GM18867 (cell line): ENCODE results near the gene NMBR.
"Not testable (repeated sequence)": the region's sequence is repeated elsewhere in the genome, so short reads cannot be mapped to it uniquely, and the experiment has no call there.

Experiments
- ATAC-seq: cut with Tn5 transposase; IDR thresholded peaks from one replicate; pipeline ENCODE4 v1.9.1; 2021; ENCODE audit warnings: mild to moderate bottlenecking, moderate library complexity; ENCODE audit not compliant: unreplicated experiment

Gene NMBR

GRCh38 chr6:142146828-142147662 is at the start of gene NMBR, which contains the start of gene VTA1:
Gene NMBR (minus strand): TSS chr6:142147122. CDS start chr6:142088658, 58,464 bp downstream.
Gene VTA1 (plus strand): TSS chr6:142147263. CDS start chr6:142147288, 25 bp downstream.
- peak; percentile 100 for ATAC-seq

- ATAC-seq: no peak
These were observed 49.1 kb upstream of the NMBR start for GRCh38 chr6:142195862-142196541.

DNA sequence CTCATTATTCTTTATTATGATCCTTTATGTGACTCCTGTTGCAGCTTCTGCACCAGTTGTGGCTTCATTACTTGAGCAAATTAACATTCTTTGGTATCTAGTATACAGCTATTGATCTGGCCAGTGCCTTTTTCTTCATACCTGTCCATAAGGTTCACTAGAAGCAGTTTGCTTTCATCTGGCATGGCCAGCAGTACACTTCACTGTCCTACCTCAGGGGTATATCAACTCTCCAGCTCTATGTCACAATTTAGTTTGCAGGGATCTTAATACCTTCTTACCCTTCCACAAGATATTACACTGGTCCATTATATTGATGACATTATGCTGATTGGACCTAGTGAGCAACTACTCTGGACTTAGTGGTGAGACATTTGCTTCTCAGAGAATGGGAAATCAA is 46.7 kb upstream of the NMBR start:
- no peak for ATAC-seq

- ATAC-seq: no peak
These were observed 45.4 kb upstream of the NMBR start for GRCh38 chr6:142192343-142192742.

DNA sequence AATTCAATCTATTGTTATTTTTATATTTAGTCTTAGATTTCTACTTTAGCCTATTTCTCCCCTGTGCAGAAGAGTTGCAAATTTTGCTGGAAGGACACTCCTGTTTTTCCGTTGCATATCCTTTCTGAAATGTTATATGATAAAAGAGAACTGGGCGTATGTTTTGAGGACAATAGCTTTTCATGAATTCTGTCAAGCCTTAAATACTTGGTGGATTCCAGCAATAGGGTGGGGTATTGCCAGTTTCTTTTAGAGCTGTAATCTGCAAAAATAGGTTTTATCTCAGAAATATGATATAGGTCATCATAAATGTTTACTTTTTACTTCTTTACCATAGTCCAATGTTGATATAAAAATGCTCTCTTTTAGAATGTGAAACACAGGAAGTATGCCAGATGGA is 42.1 kb upstream of the NMBR start:
- ATAC-seq: no peak

DNA sequence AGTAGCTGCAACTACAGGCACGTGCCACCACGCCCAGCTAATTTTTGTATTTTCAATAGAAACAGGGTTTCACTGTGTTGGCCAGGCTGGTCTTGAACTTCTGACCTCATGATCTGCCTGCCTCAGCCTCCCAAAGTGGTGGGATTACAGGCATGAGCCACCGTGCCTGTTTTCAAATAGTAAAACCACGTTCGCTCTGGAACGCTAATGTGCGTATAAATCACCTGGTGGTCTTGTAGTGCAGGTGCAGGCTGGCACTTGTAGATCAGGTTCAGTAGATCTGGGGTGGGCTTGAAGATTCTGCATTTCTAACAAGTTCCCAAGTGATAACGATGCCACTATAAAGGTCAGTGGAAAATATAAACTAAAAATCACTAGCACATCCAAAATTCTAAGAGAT is 41.4 kb upstream of the NMBR start:
- not testable (repeated sequence) for ATAC-seq

GRCh38 chr6:142187209-142187608 is 40.3 kb upstream of the NMBR start:
- ATAC-seq: no peak

GRCh38 chr6:142185641-142186040 is 38.7 kb upstream of the NMBR start:
- ATAC-seq: no peak

DNA sequence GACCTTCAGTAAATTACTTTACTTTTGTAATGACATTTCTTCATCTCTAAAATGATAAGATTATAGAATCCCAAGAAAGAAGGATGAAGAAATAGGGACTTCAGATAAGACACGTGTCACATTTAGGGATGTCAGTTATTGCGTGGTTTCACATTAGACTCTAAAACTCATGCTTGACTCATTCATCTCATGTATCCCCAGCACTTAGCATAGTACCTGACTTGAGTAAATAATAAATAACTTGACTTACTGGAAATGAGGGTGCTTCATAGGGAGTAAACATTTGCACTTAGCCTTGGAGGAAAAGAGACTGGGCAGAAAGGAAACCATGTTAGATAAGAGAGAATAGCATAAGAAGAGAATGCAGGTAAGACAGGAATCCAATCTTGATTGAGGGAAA is 37.4 kb upstream of the NMBR start:
- ATAC-seq: no peak

- no peak for ATAC-seq
These were observed 36.4 kb upstream of the NMBR start for GRCh38 chr6:142183351-142183750.

- no peak for ATAC-seq
These were observed 35.1 kb upstream of the NMBR start for GRCh38 chr6:142182004-142182403.

GRCh38 chr6:142178129-142178528 is 31.2 kb upstream of the NMBR start:
- no peak for ATAC-seq

DNA sequence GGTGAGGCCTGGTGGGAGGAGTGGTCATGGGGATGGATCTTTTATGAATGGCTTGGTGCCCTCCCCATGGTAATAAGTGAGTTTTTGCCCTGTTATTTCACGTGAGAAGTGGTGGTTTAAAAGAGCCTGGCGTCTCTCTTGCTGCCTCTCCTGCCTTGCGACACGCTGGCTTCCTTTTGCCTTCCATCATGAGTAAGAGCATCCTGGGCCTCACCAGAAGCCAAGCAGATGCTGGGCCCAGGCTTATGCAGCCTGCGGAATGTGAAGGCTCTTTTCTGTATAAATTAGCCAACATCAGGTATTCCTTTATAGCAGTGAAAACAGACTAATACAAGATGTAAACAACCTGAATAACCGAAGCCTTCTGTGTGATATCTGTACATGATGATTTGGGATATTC is 27.8 kb upstream of the NMBR start:
- no peak for ATAC-seq

DNA sequence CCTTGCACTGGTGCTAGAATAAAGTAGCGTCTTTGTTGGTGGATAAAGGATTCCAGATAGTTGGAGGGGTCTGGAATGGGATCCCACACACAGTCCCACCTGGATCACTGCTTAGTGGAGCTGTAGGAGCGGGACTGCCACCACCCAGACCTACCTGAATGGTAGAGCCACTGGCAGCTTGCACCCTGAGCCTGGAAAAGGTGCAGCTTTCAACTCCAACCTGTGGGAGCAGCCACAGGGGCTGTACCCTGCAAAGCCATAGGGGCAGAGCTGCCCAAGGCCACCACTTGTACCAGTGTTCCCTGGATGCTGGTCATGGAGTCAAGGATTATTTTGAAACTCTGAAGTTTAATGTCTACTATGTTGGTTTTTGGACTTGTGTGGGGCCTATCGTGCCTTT is 27.1 kb upstream of the NMBR start:
- ATAC-seq: no peak

DNA sequence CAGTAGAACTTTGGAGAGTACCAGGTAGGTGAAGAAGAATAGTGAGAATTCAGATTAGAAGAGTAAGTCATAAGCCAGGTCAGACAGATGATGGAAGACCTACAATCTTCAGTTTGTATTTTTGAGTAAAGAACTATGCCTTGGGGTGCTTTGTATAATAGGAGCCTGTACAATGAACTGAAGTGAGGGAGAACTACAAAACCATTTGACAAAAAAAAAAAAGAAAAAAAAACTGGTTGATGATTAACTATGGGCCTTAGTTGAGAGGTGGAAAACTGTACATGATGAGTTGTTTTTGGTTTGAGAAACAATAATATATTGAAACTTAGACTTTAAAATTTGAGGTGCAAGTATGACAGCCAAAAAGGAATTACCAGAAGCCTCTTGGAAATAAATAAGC is 25.8 kb upstream of the NMBR start:
- no peak for ATAC-seq

DNA sequence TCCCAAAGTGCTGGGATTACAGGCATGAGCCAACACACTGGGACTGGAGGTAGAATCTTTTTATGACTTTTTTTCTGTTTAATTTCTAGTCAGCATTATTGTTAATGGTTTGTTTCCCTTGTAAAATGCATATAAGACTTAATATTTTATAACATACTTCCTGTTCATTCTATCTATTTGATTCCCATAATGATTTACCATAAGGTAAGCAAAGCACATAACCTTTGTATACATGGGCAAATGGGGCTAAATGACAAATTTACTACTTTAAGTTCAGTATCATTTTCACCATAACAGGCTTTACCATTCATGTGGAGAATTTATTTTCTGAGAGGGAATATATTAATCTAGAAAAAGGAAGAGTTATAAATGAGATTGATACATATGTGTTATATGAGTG is 24.4 kb upstream of the NMBR start:
- no peak for ATAC-seq

- no peak for ATAC-seq
These were observed 20.6 kb upstream of the NMBR start for GRCh38 chr6:142167486-142167885.

- ATAC-seq: no peak
These were observed 20.1 kb upstream of the NMBR start for GRCh38 chr6:142167071-142167470.

- ATAC-seq: no peak
These were observed 18.3 kb upstream of the NMBR start for GRCh38 chr6:142165227-142165626.

GRCh38 chr6:142162780-142163179 is 15.9 kb upstream of the NMBR start:
- ATAC-seq: no peak

GRCh38 chr6:142156758-142157068 is 9.8 kb upstream of the NMBR start:
- not testable (repeated sequence) for ATAC-seq
